Activated T-cell treated with anti-CD3 and anti-CD28 coated beads, Interleukin-2, amount 50 U/mL, for 4 hours (primary cell): ENCODE data around the gene ADIPOQ. TPM values are rescaled to one million over a fixed set of nuclear protein-coding genes. Genes with fewer than 3 reads are reported as not detected.
"Not testable (repeated sequence)": the region's sequence is repeated elsewhere in the genome, so short reads cannot be mapped to it uniquely, and the experiment has no call there.

Experiments
- ATAC-seq, 2 donors: fragments of 200-7000 bp; cut with Tn5 transposase; one replicate each; pipeline ENCODE4 v1.10.0; 2021
- DNase-seq: peaks from one replicate; pipeline ENCODE4 v3.0.0-alpha.2; 2020
- H3K27me3 Mint-ChIP-seq: one replicate; pipeline ENCODE4 v1.8.0; 2021; ENCODE audit warnings: low read depth, mixed read lengths
- H3K36me3 Mint-ChIP-seq: one replicate; pipeline ENCODE4 v1.8.0; 2022; ENCODE audit warnings: mixed read lengths; ENCODE audit not compliant: insufficient read depth
- H3K4me1 Mint-ChIP-seq: one replicate; pipeline ENCODE4 v1.8.0; 2021; ENCODE audit warnings: low read depth, mixed read lengths
- H3K4me3 Mint-ChIP-seq: one replicate; pipeline ENCODE4 v1.8.0; 2021; ENCODE audit warnings: mild to moderate bottlenecking, moderate library complexity, mixed read lengths
- H3K9me3 Mint-ChIP-seq: one replicate; pipeline ENCODE4 v1.8.0; 2021; ENCODE audit warnings: mixed read lengths
- total RNA-seq, 3 donors: library from RNA; stranded (reverse); gene quantifications; one replicate each; pipeline ENCODE4 v1.2.1, GENCODE V29; 2021

The ADIPOQ gene
- not detected for total RNA-seq

DNA sequence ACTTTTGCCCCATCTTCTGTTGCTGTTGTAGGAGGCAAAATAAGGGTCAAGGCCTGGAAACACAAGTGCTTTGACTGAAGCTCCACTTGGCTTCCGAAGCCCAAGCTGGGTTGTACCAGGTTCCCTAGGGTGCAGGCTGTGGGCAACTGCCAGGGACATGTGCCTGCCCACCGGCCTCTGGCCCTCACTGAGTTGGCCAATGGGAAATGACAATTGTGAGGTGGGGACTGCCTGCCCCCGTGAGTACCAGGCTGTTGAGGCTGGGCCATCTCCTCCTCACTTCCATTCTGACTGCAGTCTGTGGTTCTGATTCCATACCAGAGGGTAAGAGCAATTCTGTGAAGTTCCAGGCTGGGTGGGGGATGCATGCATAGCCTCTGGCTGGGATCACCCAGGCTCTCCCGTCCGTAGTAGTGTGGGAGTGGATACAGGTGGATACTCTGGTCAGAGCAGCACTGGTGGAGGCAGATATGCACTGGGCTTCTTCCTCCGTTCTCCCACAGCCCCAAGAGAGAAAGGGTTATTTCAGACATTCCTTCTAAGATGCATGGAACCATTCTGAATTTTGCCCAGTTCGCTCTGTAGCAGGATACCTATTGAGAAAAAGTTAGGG lies at the start of gene ADIPOQ:
Gene ADIPOQ, plus strand, starts transcription at position 285 of the 613 bp plus-strand sequence. CDS start 10,349 bp downstream, outside the sequence.
- Mint-ChIP-seq H3K4me1 (no peaks in the 10 kb centered on the region), H3K36me3 (no peaks in the 10 kb centered on the region), H3K4me3 (no peak within 1 kb of the TSS), H3K9me3 (no peaks in the 10 kb centered on the region), H3K27me3 (peaks cover 7% of the 10 kb centered on the region)
- DNase-seq (no peak), ATAC-seq (no peak)

DNA sequence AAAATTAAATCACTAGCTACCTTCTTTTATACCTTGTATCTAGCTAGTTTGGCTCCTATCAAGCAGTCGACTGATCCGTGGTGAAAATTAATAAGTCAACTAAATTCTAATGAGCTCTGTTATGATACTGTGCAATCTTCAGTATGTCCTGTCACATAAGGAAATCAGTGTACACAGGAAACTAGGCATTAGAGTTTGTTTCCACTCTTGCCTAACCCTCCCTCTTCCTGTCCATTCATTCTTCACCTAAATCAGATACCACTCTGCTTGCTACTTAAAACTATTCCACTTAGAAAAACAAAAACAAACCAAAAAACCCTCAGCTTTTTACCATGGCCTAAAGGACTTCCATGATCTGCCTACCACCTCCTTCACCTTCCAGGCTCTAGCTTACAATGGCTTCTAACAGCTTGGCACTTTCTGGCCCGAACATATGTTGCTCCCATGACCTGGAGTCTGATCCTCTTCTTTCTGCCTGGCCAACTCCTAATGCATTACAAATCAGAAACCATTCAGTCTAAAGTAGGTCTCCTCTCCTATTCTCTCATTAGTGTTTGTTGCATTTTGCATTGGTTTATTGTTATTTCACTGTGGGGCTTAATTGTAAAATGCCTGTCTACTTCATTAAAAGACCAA lies 44.2 kb upstream of the ADIPOQ start:
- Mint-ChIP-seq H3K4me3 (no peak overlapping the region), H3K36me3 (peaks cover 31% of the 10 kb centered on the region), H3K27me3 (no peaks in the 10 kb centered on the region), H3K9me3 (no peaks in the 10 kb centered on the region), H3K4me1 (peaks cover 16% of the 10 kb centered on the region)
- no peak for DNase-seq
- peak in 1 of 2 donors; percentile 7 for ATAC-seq

GRCh38 chr3:186800285-186800684 lies 42.2 kb upstream of the ADIPOQ start:
- no peak for DNase-seq
- no peaks in the 10 kb centered on the region for H3K9me3 Mint-ChIP-seq
- H3K36me3 Mint-ChIP-seq = peaks cover 22% of the 10 kb centered on the region
- H3K27me3 Mint-ChIP-seq = no peaks in the 10 kb centered on the region
- no peak for ATAC-seq
- H3K4me1 Mint-ChIP-seq = peaks cover 23% of the 10 kb centered on the region
- H3K4me3 Mint-ChIP-seq = no peak overlapping the region

DNA sequence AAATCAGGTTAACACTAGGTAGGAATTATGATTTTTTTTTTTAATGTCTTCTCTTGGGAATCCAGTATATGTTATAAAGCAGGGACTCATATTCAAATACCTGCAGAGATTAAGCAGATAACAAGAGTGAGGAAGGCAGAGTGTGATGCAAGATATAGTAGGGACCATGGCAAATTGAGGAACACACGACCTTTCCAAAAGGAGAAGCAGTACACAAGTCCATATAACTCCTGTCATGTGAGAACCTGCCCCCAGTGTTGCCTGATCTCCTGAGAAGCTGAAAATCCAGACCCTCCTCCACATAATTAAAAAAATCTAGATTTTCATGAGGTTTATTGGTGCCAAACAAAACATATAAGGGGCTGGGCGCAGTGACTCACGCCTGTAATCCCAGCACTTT lies 39.8 kb upstream of the ADIPOQ start:
- ATAC-seq = no peak
- Mint-ChIP-seq H3K36me3 (peaks cover 17% of the 10 kb centered on the region), H3K4me3 (no peak overlapping the region), H3K4me1 (peaks cover 37% of the 10 kb centered on the region), H3K27me3 (no peaks in the 10 kb centered on the region), H3K9me3 (no peaks in the 10 kb centered on the region)
- DNase-seq = no peak

DNA sequence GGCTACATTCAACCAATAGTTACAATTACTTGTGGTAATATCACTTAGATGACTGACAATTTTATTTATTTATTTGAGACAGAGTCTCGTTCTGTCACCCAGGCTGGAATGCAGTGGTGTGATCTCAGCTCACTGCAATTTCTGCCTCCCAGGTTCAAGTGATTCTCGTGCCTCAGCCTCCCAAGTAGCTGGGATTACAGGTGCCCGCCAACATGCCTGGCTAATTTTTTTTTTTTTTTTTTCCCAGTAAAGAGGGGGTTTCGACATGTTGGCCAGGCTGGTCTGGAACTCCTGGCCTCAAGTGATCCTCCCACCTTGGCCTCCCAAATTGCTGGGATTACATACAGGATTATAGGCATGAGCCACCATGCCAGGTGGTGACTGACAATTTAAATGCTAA lies 39.1 kb upstream of the ADIPOQ start:
- not testable (repeated sequence) for H3K4me3 Mint-ChIP-seq, H3K27me3 Mint-ChIP-seq, H3K9me3 Mint-ChIP-seq, ATAC-seq, DNase-seq
- H3K36me3 Mint-ChIP-seq = peaks cover 15% of the 10 kb centered on the region
- H3K4me1 Mint-ChIP-seq = peaks cover 33% of the 10 kb centered on the region

- Mint-ChIP-seq H3K4me3 (peak within 1 kb of the TSS; percentile 93), H3K27me3 (no peaks in the 10 kb centered on the region), H3K36me3 (peaks cover 3% of the 10 kb centered on the region), H3K4me1 (peaks cover 21% of the 10 kb centered on the region), H3K9me3 (no peaks in the 10 kb centered on the region)
- ATAC-seq = peak; percentile 94 to 96
- peak; percentile 82 for DNase-seq
Observed at GRCh38 chr3:186806089-186807055, 36.1 kb upstream of the ADIPOQ start, which contains the start of gene RFC4. TSS of gene RFC4 (minus strand) at chr3:186806482. CDS start at chr3:186804713, 1,769 bp downstream.

DNA sequence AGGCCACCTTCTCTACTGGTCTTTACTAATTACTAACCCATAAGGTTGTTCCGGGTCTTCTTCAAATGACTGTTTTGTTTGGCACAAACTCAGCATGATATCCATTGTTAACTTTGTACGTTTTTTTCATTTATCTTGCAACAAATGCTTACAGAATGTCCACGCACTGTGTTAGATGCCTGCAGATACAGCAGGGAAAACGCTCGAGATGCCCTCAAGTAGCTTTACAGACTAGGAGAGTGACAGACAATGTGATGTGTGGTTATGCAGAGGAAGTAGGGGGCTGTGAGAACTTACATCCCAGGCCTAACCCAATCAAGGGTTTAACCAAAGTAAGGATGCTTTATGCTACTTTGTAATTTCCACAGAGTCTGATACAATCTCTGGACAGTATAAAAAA lies 35.3 kb upstream of the ADIPOQ start:
- no peak for DNase-seq
- Mint-ChIP-seq H3K36me3 (peaks cover 3% of the 10 kb centered on the region), H3K4me1 (peaks cover 21% of the 10 kb centered on the region), H3K4me3 (peak overlapping the region; percentile 93), H3K9me3 (no peaks in the 10 kb centered on the region), H3K27me3 (no peaks in the 10 kb centered on the region)
- no peak for ATAC-seq

GRCh38 chr3:186810336-186810996 lies 32.0 kb upstream of the ADIPOQ start:
- Mint-ChIP-seq H3K27me3 (peaks cover 4% of the 10 kb centered on the region), H3K9me3 (no peaks in the 10 kb centered on the region)

DNA sequence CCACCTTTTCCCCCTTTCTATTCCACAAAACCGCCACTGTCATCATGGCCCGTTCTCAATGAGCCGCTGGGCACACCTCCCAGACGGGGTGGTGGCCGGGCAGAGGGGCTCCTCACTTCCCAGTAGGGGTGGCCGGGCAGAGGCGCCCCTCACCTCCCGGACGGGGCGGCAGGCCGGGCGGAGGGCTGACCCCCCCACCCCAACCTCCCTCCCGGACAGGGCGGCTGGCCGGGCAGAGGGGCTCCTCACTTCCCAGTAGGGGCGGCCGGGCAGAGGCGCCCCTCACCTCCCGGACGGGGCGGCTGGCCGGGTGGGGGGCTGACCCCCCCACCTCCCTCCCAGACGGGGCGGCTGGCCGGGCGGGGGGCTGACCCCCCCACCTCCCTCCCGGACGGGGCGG lies 31.2 kb upstream of the ADIPOQ start:
- peaks cover 10% of the 10 kb centered on the region for H3K4me1 Mint-ChIP-seq
- H3K27me3 Mint-ChIP-seq, DNase-seq, H3K36me3 Mint-ChIP-seq, H3K4me3 Mint-ChIP-seq, H3K9me3 Mint-ChIP-seq, ATAC-seq: not testable (repeated sequence)

More at GRCh38 chr3:186810336-186810996, 32.0 kb upstream of the ADIPOQ start:
- H3K4me3 Mint-ChIP-seq = no peak overlapping the region
- no peak for DNase-seq
- H3K36me3 Mint-ChIP-seq = no peaks in the 10 kb centered on the region
- H3K4me1 Mint-ChIP-seq = peaks cover 13% of the 10 kb centered on the region
- ATAC-seq = no peak

- Mint-ChIP-seq H3K27me3 (peaks cover 4% of the 10 kb centered on the region), H3K36me3 (no peaks in the 10 kb centered on the region), H3K9me3 (no peaks in the 10 kb centered on the region), H3K4me1 (no peaks in the 10 kb centered on the region), H3K4me3 (no peak overlapping the region)
- no peak for ATAC-seq
- no peak for DNase-seq
Observed at GRCh38 chr3:186814100-186814499, 28.4 kb upstream of the ADIPOQ start.

DNA sequence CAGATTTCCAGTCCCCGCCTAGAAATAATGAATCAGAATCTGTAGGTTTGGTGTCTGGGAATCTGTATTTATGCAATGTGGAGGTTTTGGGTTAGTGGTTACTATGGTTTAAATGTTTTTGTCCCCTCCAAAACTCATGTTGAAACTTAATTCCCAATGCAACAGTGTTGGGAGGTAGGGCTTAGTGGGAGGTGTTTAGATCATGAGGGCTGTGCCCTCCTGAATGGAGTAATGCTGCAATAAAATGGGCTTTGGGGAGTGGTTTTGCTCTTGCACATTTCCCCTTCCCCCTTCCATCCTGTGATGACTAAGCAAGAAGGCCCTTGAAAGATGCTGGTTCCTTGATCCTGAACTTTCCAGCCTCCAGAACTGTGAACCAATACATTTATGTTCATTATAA lies 27.1 kb upstream of the ADIPOQ start:
- H3K36me3 Mint-ChIP-seq = no peaks in the 10 kb centered on the region
- H3K4me1 Mint-ChIP-seq = no peaks in the 10 kb centered on the region
- H3K9me3 Mint-ChIP-seq = no peaks in the 10 kb centered on the region
- H3K4me3 Mint-ChIP-seq = no peak overlapping the region
- DNase-seq (no peak), ATAC-seq (no peak)
- H3K27me3 Mint-ChIP-seq = peaks cover 4% of the 10 kb centered on the region

GRCh38 chr3:186818516-186818915 lies 24.0 kb upstream of the ADIPOQ start:
- DNase-seq = no peak
- ATAC-seq = no peak
- Mint-ChIP-seq H3K36me3 (no peaks in the 10 kb centered on the region), H3K27me3 (no peaks in the 10 kb centered on the region), H3K4me1 (no peaks in the 10 kb centered on the region), H3K9me3 (no peaks in the 10 kb centered on the region), H3K4me3 (no peak overlapping the region)

GRCh38 chr3:186818956-186819355 lies 23.6 kb upstream of the ADIPOQ start:
- DNase-seq = no peak
- no peak for ATAC-seq
- Mint-ChIP-seq H3K9me3 (no peaks in the 10 kb centered on the region), H3K36me3 (no peaks in the 10 kb centered on the region), H3K4me3 (no peak overlapping the region), H3K27me3 (no peaks in the 10 kb centered on the region), H3K4me1 (peaks cover under 1% of the 10 kb centered on the region)
